Activated B cell treated with CpG ODN at 0.5 μM for 24 hours (primary cell): ENCODE data around the gene WDR7. TPM values are rescaled to one million over a fixed set of nuclear protein-coding genes. Genes with fewer than 3 reads are reported as not detected.

ENCODE experiments used
- ATAC-seq: fragments of 200-7000 bp; cut with Tn5 transposase; one replicate; pipeline ENCODE4 v1.10.0; 2021; ENCODE audit warnings: low read depth, mild to moderate bottlenecking, moderate library complexity
- CTCF ChIA-PET: fragments of 350-600 bp; sonication (Branson Sonifier 250); formaldehyde crosslinking; loops from one replicate; lab custom pipeline; 2021; ENCODE audit warnings: antibody characterized with exemption; lab: Charles Lee
- POLR2A ChIA-PET: fragments of 350-600 bp; sonication (Branson Sonifier 250); formaldehyde crosslinking; loops from one replicate; lab custom pipeline; 2021; ENCODE audit warnings: antibody characterized with exemption; lab: Charles Lee
- DNase-seq: peaks from one replicate; pipeline ENCODE4 v3.0.0; 2022
- H3K27ac Mint-ChIP-seq: one replicate; pipeline ENCODE4 v1.8.0; 2020; ENCODE audit warnings: mixed read lengths
- H3K27me3 Mint-ChIP-seq: one replicate; pipeline ENCODE4 v1.8.0; 2021; ENCODE audit warnings: mixed read lengths
- H3K36me3 Mint-ChIP-seq: one replicate; pipeline ENCODE4 v1.8.0; 2021; ENCODE audit warnings: low read depth, mixed read lengths
- H3K4me1 Mint-ChIP-seq: one replicate; pipeline ENCODE4 v1.8.0; 2021; ENCODE audit warnings: mixed read lengths
- H3K4me3 Mint-ChIP-seq: one replicate; pipeline ENCODE4 v1.8.0; 2020; ENCODE audit warnings: mild to moderate bottlenecking, mixed read lengths
- H3K9me3 Mint-ChIP-seq: one replicate; pipeline ENCODE4 v1.8.0; 2020; ENCODE audit warnings: mixed read lengths
- intact Hi-C: fragments of 100-400 bp; cut with micrococcal nuclease; formaldehyde crosslinking; loops from one replicate; pipeline ENCODE4 v1.15.1; 2024
- total RNA-seq: library from RNA; stranded (reverse); gene quantifications from 2 replicates; pipeline ENCODE4 v1.2.3, GENCODE V29; 2022
- TF ChIP-seq, protein P1 (sequence below): fragments of 200-600 bp; IDR thresholded peaks from one replicate; pipeline ENCODE4 v1.8.0; 2022; ENCODE audit warnings: antibody characterized with exemption, mild to moderate bottlenecking

WDR7 gene
- total RNA-seq, 1 donor from 2014 or later, result 33.4 TPM

DNA sequence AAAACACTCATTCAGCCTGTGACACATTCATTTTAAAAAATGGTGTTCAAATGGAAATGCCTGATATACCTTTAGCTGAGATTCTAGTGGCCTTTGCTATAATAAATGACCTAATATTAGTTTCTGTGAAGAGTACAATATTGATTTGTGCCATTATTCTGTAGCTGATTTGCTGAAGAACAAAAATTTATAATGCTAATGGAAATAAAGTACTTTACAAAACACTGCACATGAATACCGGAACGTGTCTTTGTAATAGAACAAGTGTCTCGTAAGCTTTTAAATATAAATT is 138.7 kb downstream of the WDR7 start:
- ATAC-seq, result no peak
- intact Hi-C loops, result loop anchor here (1.0 kb wide), 2 partner anchors 656 to 772 kb away; no protein-coding TSS in a partner anchor
- POLR2A ChIA-PET, result no interaction called here

GRCh38 chr18:56795381-56795780 is 144.2 kb downstream of the WDR7 start:
- H3K27me3 Mint-ChIP-seq, result no peaks in the 10 kb centered on the region
- no peak overlapping the region for H3K27ac Mint-ChIP-seq
- TF ChIP-seq, protein P1, sequence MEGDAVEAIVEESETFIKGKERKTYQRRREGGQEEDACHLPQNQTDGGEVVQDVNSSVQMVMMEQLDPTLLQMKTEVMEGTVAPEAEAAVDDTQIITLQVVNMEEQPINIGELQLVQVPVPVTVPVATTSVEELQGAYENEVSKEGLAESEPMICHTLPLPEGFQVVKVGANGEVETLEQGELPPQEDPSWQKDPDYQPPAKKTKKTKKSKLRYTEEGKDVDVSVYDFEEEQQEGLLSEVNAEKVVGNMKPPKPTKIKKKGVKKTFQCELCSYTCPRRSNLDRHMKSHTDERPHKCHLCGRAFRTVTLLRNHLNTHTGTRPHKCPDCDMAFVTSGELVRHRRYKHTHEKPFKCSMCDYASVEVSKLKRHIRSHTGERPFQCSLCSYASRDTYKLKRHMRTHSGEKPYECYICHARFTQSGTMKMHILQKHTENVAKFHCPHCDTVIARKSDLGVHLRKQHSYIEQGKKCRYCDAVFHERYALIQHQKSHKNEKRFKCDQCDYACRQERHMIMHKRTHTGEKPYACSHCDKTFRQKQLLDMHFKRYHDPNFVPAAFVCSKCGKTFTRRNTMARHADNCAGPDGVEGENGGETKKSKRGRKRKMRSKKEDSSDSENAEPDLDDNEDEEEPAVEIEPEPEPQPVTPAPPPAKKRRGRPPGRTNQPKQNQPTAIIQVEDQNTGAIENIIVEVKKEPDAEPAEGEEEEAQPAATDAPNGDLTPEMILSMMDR, result no peak
- no peak for ATAC-seq
- H3K9me3 Mint-ChIP-seq, result no peaks in the 10 kb centered on the region
- ChIA-PET CTCF (no interaction called here), POLR2A (no interaction called here)
- peaks cover 8% of the 10 kb centered on the region for H3K36me3 Mint-ChIP-seq
- no peak for DNase-seq
- intact Hi-C loops, result no loop called here
- H3K4me3 Mint-ChIP-seq, result no peak overlapping the region
- no peaks in the 10 kb centered on the region for H3K4me1 Mint-ChIP-seq

More for the DNA sequence above, 138.7 kb downstream of the WDR7 start:
- Mint-ChIP-seq H3K27ac (no peak overlapping the region), H3K9me3 (no peaks in the 10 kb centered on the region), H3K4me1 (no peaks in the 10 kb centered on the region), H3K4me3 (no peak overlapping the region), H3K36me3 (peaks cover 18% of the 10 kb centered on the region), H3K27me3 (no peaks in the 10 kb centered on the region)
- TF ChIP-seq, protein P1, result no peak
- CTCF ChIA-PET, result interaction anchor here (0.6 to 2.8 kb wide), 3 partner anchors 359 to 772 kb away, joined by 3 to 13 read pairs (median 3); no protein-coding TSS in a partner anchor
- DNase-seq, result no peak

DNA sequence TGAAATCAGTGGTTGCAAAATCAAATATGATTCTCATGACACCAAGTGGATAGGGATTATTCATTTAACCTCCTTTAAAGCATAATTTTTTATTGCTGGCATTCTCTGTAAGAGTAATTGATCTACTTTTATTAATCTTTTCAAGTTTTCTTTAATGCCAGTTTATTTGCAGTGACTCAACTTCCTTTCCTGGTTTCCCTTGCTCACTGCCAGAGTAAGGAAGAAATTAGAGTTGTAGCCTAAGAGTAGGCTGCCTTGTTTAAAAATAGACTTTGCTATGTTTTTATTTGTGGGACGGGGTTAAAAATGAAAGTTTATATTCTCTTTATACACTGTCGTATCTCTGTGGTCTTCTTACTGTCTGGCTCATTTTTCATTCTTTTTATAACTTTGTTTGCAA is 148.6 kb downstream of the WDR7 start:
- ATAC-seq, result no peak
- POLR2A ChIA-PET, result no interaction called here

DNA sequence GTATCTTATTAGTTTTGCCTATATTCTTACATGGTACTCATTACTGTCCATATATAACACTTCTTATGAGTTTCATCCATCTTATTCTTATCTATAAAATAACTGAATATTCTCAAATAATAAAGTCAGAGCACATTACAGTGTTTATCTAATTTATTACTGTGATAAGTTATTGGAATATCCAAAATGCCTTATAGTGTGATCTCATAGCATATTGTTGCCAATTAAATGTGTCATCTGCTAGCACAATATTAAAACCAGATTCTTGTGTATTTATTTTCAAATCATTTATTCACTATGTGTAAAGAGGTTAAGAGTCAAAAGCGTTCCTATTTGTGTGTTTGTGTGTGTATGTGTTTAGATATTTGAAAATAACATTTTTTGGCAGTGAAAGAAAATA is 151.9 kb downstream of the WDR7 start:
- H3K4me3 Mint-ChIP-seq, result no peak overlapping the region
- DNase-seq, result no peak
- no peaks in the 10 kb centered on the region for H3K27me3 Mint-ChIP-seq
- H3K27ac Mint-ChIP-seq, result no peak overlapping the region
- H3K36me3 Mint-ChIP-seq, result peaks cover 14% of the 10 kb centered on the region
- ATAC-seq, result no peak
- H3K9me3 Mint-ChIP-seq, result no peaks in the 10 kb centered on the region
- intact Hi-C loops, result no loop called here
- POLR2A ChIA-PET, result no interaction called here
- CTCF ChIA-PET, result no interaction called here
- TF ChIP-seq, protein P1, result no peak
- no peaks in the 10 kb centered on the region for H3K4me1 Mint-ChIP-seq

More for the DNA sequence above, 148.6 kb downstream of the WDR7 start:
- CTCF ChIA-PET, result no interaction called here
- Mint-ChIP-seq H3K27ac (no peak overlapping the region), H3K36me3 (peaks cover 15% of the 10 kb centered on the region), H3K9me3 (no peaks in the 10 kb centered on the region), H3K27me3 (no peaks in the 10 kb centered on the region), H3K4me3 (no peak overlapping the region), H3K4me1 (no peaks in the 10 kb centered on the region)
- intact Hi-C loops, result no loop called here
- TF ChIP-seq, protein P1, result no peak
- no peak for DNase-seq

- H3K9me3 Mint-ChIP-seq, result no peaks in the 10 kb centered on the region
- H3K27me3 Mint-ChIP-seq, result no peaks in the 10 kb centered on the region
- ChIA-PET CTCF (no interaction called here), POLR2A (no interaction called here)
- DNase-seq, result no peak
- H3K27ac Mint-ChIP-seq, result no peak overlapping the region
- TF ChIP-seq, protein P1, result no peak
- no peak for ATAC-seq
- H3K4me1 Mint-ChIP-seq, result no peaks in the 10 kb centered on the region
- H3K4me3 Mint-ChIP-seq, result no peak overlapping the region
- intact Hi-C loops, result no loop called here
- peaks cover 14% of the 10 kb centered on the region for H3K36me3 Mint-ChIP-seq
These were observed 153.2 kb downstream of the WDR7 start for GRCh38 chr18:56804395-56804794.
